ENCODE measurements around the gene PITPNC1. TPM values are rescaled to one million over a fixed set of nuclear protein-coding genes. Genes with fewer than 3 reads are reported as not detected.
A peak's percentile ranks its signal among the peaks of the same experiment; 100 is the strongest.
"Not testable (repeated sequence)": the region's sequence is repeated elsewhere in the genome, so short reads cannot be mapped to it uniquely, and the experiment has no call there.

The PITPNC1 gene
- 2.8 and 6.4 TPM in 2 replicates for total RNA-seq (2014; rRNA removed; shearing (Covaris generic))
- polyA plus RNA-seq (2015; cell fraction: cytosol; rRNA removed): 7.1 and 7.3 TPM in 2 replicates
- 4.7 and 5.5 TPM in 2 replicates for polyA plus RNA-seq (2015; cell fraction: nucleus; rRNA removed)

- peak; percentile 80 for DNase-seq (ENCODE audit: low read depth)
Measured at GRCh38 chr17:67376737-67377487, at the start of gene PITPNC1. Gene PITPNC1, plus strand, starts transcription at chr17:67377281.

- no peak for DNase-seq (ENCODE audit: low read depth)
Measured at GRCh38 chr17:67328026-67328425, 49.1 kb upstream of the PITPNC1 start.

- not testable (repeated sequence) for DNase-seq (ENCODE audit: low read depth)
Measured at GRCh38 chr17:67331381-67332161, 45.5 kb upstream of the PITPNC1 start.

GRCh38 chr17:67332162-67332508, 44.9 kb upstream of the PITPNC1 start:
- not testable (repeated sequence) for DNase-seq (ENCODE audit: low read depth)

- no peak for DNase-seq (ENCODE audit: low read depth)
Measured at GRCh38 chr17:67335245-67335835, 41.7 kb upstream of the PITPNC1 start.

GRCh38 chr17:67336859-67337258, 40.2 kb upstream of the PITPNC1 start:
- DNase-seq (ENCODE audit: low read depth): no peak

GRCh38 chr17:67338353-67338752, 38.7 kb upstream of the PITPNC1 start:
- DNase-seq (ENCODE audit: low read depth): not testable (repeated sequence)

- no peak for DNase-seq (ENCODE audit: low read depth)
Measured at GRCh38 chr17:67343237-67343636, 33.8 kb upstream of the PITPNC1 start.

- DNase-seq (ENCODE audit: low read depth): no peak
Measured at GRCh38 chr17:67347826-67348225, 29.3 kb upstream of the PITPNC1 start.

- no peak for DNase-seq (ENCODE audit: low read depth)
Measured at GRCh38 chr17:67349420-67349819, 27.7 kb upstream of the PITPNC1 start.

GRCh38 chr17:67353161-67353560, 23.9 kb upstream of the PITPNC1 start:
- no peak for DNase-seq (ENCODE audit: low read depth)

GRCh38 chr17:67353929-67354574, 23.0 kb upstream of the PITPNC1 start:
- no peak for DNase-seq (ENCODE audit: low read depth)

GRCh38 chr17:67358612-67359011, 18.5 kb upstream of the PITPNC1 start:
- no peak for DNase-seq (ENCODE audit: low read depth)

- peak; percentile 44 for DNase-seq (ENCODE audit: low read depth)
Measured at GRCh38 chr17:67359960-67360791, 16.9 kb upstream of the PITPNC1 start.

- no peak for DNase-seq (ENCODE audit: low read depth)
Measured at GRCh38 chr17:67360880-67361279, 16.2 kb upstream of the PITPNC1 start.

- no peak for DNase-seq (ENCODE audit: low read depth)
Measured at GRCh38 chr17:67362173-67362572, 14.9 kb upstream of the PITPNC1 start.

- DNase-seq (ENCODE audit: low read depth): no peak
Measured at GRCh38 chr17:67364847-67365737, 12.0 kb upstream of the PITPNC1 start.

GRCh38 chr17:67365738-67366192, 11.3 kb upstream of the PITPNC1 start:
- peak; percentile 28 for DNase-seq (ENCODE audit: low read depth)

Measured in HT1080 (cell line).